Head of caudate nucleus (tissue), 42 donors: ENCODE results near the gene CPLX4.
"Not testable (repeated sequence)": the region's sequence is repeated elsewhere in the genome, so short reads cannot be mapped to it uniquely, and the experiment has no call there.

Experiments
- DNase-seq, 42 donors: peaks; one replicate each; pipeline versions ENCODE4 v3.0.0 to v3.0.0-alpha.2; 2020 to 2021; ENCODE audit warnings: mixed read lengths in 7 of 42
- intact Hi-C: fragments of 100-400 bp; cut with DNase I; formaldehyde crosslinking; loops from one replicate; pipeline ENCODE4 v1.15.0; 2022

Gene CPLX4

DNA sequence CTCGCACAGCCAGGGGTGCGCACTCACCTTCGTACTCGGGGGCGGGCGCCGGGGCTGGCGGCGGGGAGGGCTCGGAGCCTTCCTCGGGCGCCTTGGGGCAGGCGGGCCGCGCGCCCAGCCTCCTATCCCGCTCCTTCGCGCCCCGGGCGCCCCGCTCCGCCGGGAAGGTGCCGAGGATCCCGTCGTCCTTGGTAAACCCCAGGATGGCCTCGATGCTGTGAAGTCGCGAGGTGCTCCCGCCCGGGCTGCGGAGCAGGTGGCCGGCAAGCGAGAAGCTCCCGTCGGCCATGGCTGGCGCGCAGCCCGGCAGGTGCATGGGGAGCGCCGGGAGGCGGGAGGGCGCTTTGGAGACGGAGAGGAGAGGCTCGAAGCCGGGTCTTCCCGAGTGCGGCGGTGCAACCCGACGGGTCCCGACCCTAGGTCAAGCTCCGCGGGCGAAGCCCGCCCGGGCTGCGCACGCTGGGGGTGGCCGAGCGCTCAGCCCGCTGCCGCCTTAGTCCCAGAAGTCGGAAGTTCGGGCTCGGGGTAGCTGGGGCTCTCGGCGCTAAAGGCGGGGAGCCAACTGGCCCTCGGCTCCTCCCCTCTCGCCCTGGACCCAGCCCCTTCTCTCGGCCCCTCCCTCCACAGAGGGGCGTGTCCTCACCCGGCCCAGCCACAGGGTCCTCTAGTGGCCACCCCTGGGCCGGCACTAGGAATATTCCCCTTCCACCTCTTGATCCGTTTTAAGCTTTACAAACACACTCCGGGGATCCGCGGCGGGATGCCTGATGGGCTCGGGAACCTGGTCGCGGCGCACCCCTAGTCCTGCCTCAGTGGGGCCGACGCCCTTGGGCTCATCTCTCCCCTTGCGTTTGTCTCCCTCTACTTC, 45.3 kb downstream of the CPLX4 start, which contains the start of gene RAX:
Gene RAX (minus strand): TSS at position 564 of the 868 bp plus-strand sequence. CDS start 248 bp downstream, at position 316.
- no peak for DNase-seq
- intact Hi-C loops = no loop called here

DNA sequence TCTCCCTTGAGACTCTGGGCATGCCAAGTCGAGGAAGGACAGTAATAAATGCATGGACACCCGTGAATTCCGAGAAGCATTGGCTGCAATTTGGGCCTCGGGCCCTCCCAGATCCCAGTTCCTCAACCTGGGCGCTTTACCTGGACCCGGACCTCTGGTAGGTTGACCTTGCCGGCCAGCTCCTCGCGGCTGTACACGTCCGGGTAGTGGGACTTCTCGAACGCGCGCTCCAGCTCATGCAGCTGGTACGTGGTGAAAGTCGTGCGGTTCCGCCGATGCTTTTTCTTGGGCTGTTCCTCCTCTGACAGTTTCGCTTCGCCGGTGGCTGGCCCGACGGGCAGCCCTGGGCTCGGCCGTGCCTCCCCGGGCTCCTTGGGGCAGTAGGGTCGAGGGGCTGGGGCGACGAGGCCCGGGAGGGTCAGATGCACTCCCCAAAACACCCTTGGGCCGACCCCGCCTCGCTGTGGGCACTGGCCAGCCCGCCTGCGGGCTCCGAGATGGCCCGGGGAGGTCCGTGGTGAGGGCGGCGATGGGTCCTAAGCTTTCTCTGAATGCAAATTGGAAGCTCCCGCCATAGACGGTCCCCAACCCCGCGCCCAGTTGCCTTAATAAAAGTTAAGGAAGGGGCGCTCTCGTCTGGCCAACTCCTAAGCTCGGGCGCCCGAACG, 46.1 kb downstream of the CPLX4 start:
- intact Hi-C loops = no loop called here
- DNase-seq = no peak

DNA sequence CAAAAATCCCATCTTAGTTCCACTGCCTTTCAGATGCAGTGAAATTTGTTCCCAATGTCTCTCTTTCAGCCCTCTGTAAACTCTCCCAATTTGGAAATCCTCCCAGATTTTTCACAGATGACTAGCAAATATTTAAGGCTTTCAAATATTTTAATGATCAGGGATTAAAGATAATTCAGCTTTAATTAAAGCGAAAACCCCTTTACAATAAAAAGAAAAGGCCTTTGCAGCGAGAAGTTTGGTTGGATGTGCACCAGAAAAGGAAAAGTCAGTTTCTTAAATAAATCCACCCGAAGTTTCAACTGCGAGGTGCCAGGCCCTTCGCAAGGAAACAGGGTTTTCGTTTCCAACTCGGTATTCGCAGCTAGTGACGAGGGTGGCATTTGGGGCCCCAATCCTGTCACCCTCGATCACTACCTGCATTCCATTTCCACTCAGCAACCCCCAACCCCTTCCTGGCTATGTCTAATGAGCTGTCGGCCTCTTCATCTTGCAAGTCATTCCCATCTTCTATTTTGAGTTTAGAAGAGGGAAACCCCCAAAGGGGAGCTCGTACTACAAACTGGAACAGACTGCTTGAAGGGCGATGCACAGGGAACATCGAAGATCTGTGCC, 46.7 kb downstream of the CPLX4 start:
- intact Hi-C loops = no loop called here
- no peak for DNase-seq

DNA sequence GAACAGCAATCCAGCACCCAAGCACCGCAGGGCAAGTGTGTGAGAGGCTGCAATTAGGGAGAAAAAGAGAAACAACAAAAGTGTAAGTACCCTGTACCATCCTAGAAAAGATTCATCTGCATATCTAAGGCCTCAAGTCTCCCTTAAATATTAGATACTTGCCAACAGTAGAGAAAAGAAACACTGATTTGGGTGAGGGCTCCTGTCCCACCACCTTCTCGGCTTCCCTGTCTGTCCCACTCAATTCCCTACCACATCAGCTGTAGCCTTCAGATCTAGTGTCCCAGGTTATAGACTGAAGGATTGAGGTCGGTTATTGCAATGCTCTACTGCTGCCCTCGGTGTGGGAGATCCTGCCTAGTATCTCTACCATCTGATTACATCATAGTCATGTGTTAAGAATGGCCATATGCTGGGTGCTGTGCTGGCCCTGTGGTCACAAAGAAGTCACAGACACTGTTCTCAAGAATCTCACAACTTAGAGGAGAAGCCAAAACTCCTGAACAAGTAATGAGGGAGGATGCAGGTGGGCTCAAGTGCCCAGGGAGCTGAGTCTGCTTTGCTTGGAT, 47.7 kb downstream of the CPLX4 start:
- DNase-seq = no peak
- intact Hi-C loops = no loop called here

DNA sequence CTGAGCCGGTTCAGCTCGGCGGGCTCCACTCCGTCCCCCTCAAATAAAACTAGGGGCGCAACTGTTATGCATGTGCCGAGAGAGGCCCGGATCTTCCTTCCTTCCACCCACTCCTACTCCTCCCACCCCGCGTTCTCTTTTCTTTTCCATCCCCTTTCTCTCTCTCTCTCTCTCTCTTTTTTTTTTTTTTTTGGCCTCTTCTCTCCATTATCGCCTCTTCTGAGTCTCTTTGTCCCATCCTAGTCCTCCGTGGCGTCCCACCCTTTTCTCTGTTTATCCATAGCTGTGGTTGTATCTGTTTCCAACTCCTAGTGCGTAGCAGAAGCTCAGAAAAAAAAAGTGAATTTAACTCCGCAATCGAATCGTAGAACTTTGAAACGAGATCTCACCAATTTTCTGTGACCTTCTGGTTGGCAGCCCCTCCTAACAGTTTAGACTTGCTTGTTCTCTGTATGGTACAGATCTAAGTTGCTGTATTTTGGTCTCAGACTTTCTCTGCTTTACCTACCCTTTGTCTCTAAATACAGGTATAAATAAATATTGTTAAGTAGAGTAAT, 48.8 kb downstream of the CPLX4 start:
- DNase-seq = no peak
- intact Hi-C loops = no loop called here

DNA sequence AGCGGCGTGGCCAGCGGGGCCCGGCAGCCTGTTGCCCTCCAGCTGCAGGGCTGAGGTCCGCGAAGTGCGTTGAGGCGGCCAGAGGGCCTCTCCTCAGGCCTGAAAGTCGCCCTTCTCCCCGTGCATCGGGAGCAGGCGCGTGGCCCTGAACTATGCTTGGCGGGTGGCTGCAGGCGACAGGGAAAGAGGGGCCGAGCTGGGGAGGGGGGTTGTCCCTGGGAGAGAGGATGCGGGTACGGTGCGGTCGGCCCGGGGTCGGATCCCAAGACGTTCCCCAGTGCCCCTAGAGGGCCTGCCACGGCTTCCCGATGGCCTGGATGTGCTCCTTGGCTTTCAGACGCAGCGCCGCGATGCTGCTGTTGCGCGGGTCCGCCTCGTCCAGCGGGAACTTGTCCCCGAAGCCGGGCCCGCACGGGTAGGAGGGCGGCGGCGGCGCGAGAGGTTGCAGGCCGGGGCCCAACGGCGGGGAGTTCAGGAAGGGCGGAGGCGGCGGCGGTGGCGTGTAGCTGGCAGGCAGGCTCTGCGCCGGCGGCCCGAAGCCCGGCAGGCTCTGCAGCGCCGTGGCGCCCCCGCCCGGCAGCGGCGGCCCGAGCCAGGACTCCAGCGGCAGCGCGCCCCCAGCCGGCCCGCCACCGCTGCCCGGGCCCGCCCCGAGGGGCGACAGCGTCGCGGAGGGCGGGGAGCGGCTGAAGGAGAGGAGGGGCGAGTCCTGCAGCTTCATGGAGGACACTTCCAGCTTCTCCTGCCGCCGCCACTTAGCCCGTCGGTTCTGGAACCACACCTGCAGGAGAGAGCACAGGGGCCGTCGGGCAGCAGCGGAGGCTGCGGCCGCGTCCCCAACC, 49.5 kb downstream of the CPLX4 start:
- intact Hi-C loops = no loop called here
- no peak for DNase-seq

DNA sequence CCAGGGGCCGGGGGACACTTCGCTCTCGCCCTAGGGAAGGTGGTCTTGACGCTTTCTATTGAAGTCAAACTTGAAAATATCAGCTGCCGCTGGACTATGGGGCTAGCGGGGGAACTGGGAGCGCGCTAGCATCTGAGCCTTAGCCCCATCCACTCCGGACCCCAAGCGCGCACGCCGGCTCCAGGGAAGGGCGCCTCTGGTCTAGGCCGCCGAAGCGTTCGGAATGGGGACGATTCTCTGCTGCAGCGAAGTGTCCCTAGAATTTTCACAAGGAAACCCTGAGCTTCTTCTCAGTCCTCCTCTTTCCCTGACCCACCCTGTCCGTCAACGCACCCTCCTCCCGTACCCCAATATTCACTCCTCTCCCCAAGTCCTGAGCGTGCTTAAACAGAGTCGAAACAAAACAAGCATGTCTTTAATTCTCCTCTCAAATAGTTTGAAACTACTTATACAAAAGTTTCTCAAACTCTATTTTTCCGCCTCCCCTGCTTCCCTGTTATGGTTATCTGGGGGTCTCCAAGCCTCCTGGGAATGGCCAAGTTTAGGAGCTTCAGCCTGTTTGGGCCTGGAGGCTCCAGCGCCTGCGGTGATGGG, 50.2 kb downstream of the CPLX4 start:
- intact Hi-C loops = no loop called here
- no peak for DNase-seq

DNA sequence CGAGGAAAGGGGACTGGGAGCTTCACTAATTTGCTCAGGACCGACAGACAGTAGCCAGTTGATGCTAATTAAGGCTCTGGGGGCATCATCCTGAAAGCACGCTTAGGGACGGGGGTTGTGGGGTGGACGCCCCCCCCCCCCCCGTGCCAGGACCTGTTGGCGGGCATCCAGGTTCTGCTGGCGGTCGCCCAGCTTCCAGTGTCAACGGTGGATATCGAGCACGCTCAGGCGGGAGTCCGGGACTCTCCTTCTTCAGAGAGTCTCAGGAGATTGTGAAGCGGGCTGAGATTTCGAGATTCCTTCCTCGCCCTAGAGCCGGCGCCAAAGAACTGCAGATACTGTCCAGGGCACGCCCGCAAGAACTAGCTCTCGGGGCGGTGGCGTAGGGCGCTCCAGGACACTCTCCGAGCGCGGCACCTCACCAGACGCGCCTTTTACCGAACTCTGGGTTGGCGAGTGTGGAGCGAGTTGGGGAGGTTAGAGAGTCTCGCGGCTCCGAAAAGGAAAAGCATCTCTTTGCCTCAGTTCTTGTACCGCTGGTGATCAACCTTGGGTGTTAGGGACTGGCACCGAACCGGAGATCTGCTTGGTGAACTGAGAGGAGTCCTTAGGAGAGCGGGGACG, 50.8 kb downstream of the CPLX4 start:
- intact Hi-C loops = no loop called here

DNA sequence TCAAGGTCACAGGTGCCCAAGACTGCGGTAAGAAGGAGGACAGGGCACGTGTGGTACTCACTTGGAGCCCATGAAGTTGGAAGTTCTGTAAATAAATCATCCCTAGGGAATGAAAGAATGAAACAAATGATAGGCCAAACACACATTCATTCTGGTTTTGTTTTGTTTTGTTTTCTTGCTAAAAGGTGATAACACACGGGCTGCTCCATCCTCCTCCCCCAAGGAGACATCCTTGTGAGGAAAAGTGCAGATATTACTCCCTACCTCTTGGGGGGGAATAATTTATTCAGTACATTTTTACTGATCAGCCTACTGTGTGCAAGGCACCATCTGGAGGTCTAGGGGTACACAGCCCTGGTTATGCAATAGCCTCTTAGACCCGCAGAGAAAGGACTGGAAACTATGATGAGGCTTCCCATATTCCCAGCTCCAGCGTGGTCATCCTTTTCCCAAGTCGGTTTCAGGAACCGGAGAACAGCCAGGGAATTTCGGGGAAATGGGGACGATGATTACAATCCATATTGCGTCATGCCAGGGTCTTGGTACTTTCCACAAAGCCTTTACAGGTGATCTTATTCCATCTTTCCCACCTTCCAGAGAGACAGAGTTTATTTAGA, 51.5 kb downstream of the CPLX4 start:
- intact Hi-C loops = no loop called here
- DNase-seq = no peak

More for the DNA sequence above, 50.8 kb downstream of the CPLX4 start:
- no peak for DNase-seq

DNA sequence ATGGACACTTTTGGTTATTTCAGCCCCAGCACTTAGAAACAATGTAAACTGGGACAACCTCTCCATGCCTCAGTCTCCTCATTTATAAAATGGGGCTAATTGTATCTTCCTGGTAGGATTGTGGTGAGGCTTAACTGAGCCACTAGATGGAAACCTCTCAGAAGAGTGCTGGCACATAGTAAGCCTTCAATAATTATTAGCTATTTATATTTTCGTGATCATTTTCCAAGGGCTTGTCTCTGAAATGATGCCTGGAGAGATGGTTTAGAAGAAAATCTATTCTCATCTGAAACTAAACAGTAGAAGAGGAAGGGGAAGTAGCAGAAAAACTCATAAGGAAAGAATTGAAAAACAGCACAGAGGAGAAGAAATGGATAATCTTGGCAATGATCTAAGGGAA, 52.0 kb downstream of the CPLX4 start:
- no peak for DNase-seq
- intact Hi-C loops = no loop called here

DNA sequence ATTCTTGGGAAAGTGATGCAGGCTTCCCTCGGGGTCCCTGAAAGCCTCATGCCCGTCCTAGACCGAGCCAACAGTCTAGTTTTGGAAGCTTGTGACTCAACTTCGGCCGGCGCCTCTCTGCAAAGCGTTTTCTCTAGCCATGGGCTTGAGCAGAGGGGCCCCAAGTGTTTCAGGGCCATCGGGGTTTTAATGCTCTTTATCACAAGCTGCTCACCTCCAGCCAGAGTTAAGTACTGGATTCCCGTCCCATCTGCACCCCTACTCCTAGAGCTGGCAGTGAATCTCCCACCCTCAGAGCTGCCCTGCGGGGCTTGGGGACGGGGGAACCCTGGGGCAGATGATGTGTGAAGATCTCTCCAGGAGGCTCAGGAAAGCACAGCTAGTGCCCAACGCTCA, 52.5 kb downstream of the CPLX4 start:
- no peak for DNase-seq
- intact Hi-C loops = no loop called here

DNA sequence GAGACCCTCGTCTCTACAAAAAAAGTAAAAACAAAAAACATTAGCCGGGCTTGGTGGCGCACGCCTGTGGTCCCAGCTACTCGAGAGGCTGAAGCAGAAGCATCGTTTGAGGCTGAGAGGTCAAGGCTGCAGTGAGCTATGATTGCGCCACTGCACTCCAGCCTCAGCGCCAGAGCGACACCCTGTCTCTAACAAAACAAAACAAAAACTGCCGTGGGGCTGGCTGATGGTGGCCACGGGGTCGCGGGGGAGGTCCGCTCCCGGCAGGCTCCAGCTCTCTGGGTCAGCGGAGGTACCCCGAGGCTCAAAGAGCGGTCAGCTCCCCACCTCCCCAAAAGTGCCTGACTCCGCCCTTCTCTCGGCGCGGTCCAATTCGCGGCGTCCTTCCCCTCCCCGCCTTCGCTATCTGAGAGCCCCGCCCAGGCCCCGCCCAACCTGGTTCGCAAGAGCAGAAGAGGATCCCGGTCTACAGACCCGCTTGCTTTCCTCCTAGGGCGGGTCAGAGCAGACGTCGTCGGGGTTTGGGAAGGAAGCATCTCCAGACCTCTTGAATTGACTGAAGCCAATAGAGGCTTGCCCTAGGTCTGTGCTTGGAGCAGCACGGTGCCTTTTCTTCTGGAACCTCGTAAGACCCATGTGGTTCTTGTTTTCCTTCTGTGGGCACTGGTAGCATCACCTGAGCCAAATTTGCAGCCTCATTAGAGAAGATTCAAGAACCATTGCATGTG, 53.0 kb downstream of the CPLX4 start:
- no peak for DNase-seq
- intact Hi-C loops = no loop called here

DNA sequence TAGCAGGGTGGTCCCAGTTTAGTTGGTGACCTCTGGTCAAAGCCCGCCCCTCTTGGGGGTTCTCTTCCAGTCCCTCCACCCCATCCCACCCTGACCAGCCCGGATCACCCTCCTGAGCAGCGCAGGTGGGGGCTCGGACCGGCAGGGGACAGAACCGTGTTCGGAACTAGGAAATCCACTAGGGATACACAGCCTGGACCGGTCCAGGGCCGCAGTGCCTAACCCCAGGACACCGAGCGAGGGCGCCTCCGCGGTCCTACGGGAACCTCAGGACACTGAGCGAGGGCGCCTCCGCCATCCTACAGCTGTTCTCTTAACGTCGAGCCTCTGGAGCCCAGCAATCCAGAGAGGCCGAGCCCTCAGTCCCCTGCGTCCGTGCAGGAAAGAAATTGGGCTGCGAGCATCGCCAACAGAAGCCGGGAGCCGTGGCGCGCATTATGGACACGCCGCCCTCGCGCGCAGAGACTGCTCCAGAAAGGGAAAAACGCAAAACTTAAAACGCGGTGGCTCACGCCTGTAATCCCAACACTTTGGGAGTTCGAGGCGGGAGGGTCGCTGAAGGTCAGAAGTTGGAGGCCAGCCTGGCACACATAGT, 53.7 kb downstream of the CPLX4 start:
- intact Hi-C loops = no loop called here
- DNase-seq = no peak

DNA sequence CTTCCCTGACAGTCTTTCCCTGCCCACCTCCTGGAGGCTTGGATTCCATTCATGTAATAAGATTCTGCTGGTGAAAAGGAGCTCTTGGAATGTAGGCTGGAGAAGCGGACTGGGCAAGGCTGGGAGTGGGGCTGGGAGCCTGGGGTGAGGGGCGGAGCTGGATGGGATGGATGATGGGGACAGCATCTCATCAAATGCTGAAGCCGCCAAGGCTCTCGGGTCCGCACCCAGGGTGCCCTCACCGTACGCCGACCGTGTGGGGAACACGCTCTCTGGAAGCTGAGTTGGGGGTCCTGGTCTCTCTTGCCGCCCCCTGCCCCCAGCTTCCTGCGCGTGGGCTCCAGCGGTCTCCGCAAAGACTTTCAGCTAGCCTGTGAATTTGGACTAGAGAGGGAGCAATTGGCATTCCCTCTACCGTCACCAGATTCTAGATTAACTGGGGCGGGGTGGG, 54.3 kb downstream of the CPLX4 start:
- DNase-seq = no peak
- intact Hi-C loops = no loop called here

DNA sequence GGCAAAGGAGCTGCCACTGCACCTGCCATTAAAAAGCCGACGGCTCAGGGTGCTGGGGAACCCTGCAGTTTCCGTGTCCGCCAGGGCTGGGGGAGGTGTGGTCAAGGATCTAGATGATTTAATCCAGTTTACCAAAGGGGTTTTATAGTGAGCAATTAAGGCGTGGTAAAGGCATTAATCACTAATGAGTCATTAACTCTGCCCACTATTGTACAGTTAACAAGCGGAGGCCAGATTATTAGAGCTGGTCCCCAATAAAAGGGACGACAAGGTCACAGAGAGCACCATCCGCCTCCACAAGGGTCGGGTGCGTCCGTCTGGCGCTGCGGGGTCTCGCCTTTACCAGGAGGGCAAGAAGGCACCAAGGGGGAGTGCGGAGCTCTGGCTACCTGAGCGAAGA, 54.8 kb downstream of the CPLX4 start:
- intact Hi-C loops = no loop called here
- no peak for DNase-seq

DNA sequence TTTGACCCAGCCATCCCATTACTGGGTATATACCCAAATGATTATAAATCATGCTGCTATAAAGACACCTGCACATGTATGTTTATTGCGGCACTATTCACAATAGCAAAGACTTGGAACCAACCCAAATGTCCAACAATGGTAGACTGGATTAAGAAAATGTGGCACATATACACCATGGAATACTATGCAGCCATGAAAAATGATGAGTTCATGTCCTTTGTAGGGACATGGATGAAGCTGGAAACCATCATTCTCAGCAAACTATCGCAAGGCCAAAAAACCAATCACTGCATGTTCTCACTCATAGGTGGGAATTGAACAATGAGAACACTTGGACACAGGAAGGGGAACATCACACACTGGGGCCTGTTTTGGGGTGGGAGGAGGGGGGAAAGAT, 56.2 kb downstream of the CPLX4 start:
- DNase-seq, intact Hi-C loops: not testable (repeated sequence)
